Gastroesophageal sphincter (tissue), 4 donors: Measurements from ENCODE around the gene COL5A1. TPM values are rescaled to one million over a fixed set of nuclear protein-coding genes. Genes with fewer than 3 reads are reported as not detected.
A peak's percentile ranks its signal among the peaks of the same experiment; 100 is the strongest.

Experiments
- ATAC-seq: fragments of 150-250 bp; one replicate; pipeline ENCODE4 v1.9.1; 2016; ENCODE audit warnings: mild to moderate bottlenecking, moderate library complexity
- H3K27ac ChIP-seq, 4 donors: fragments of 200-600 bp; sonication (generic) in 3 of 4; 1 replicate in 3 of 4; 2 replicates in 1 of 4; pipeline ENCODE4 v1.5.1; 2016 to 2019
- H3K27me3 ChIP-seq: fragments of 200-600 bp; sonication (generic); one replicate; pipeline ENCODE4 v1.5.1; 2019
- H3K36me3 ChIP-seq, 2 donors: fragments of 200-600 bp; sonication (generic); one replicate each; pipeline ENCODE4 v1.5.1; 2019; ENCODE audit warnings: control low read depth in 1 of 2
- H3K4me1 ChIP-seq, 3 donors: fragments of 200-600 bp; sonication (generic); 1 replicate in 2 of 3; 2 replicates in 1 of 3; pipeline ENCODE4 v1.5.1; 2016 to 2019; ENCODE audit warnings: control low read depth in 2 of 3
- H3K4me3 ChIP-seq, 2 donors: fragments of 200-600 bp; sonication (generic); one replicate each; pipeline ENCODE4 v1.5.1; 2019; ENCODE audit warnings: mild to moderate bottlenecking in 1 of 2, moderate library complexity in 1 of 2
- H3K9me3 ChIP-seq, 3 donors: fragments of 200-600 bp; sonication (generic); one replicate each; pipeline ENCODE4 v1.5.1; 2017 to 2019; ENCODE audit warnings: control low read depth in 2 of 3
- CTCF ChIP-seq, 4 experiments: fragments of 200-600 bp in 2 of 4; fragments of 450-650 bp in 2 of 4; sonication (generic) in 1 of 4; IDR thresholded peaks; one replicate each; pipeline ENCODE4 v1.5.1; 2017 to 2019; ENCODE audit warnings: antibody characterized with exemption in 4 of 4, mild to moderate bottlenecking in 2 of 4, moderate library complexity in 2 of 4
- EP300 ChIP-seq: sonication (generic); formaldehyde crosslinking; IDR thresholded peaks from one replicate; pipeline ENCODE4 v1.6.1; 2017; ENCODE audit warnings: antibody characterized with exemption, mild to moderate bottlenecking
- POLR2A ChIP-seq, 2 donors: fragments of 450-650 bp; IDR thresholded peaks; one replicate each; pipeline ENCODE4 v1.6.1; 2017; ENCODE audit warnings: antibody characterized with exemption in 2 of 2, mild to moderate bottlenecking in 2 of 2, moderate library complexity in 1 of 2
- POLR2AphosphoS5 ChIP-seq: sonication (generic); formaldehyde crosslinking; IDR thresholded peaks from one replicate; pipeline ENCODE4 v1.6.1; 2017; ENCODE audit warnings: antibody characterized with exemption
- WGBS, 2 donors: methylation state at CpG; one replicate each; pipeline ENCODE4 v1.1.5; 2018; ENCODE audit warnings: low coverage in 1 of 2; 5-methylcytosine and 5-hydroxymethylcytosine counted together
- total RNA-seq, 4 donors: library from RNA; depleted of rRNA; stranded (reverse); fragments of >200 nt; gene quantifications; one replicate each; pipeline ENCODE4 v1.1.0, GENCODE V29; 2016

COL5A1 gene
- total RNA-seq, 4 donors from 2014 or later, result 48.5 to 86.4 (median 74.9) TPM

- ATAC-seq, result no peak
- Histone ChIP-seq H3K27ac (peak overlapping the region; percentile 29 to 76 (median 68)), H3K4me3 (no peak overlapping the region), H3K36me3 (peaks cover 0 to 64% of the 10 kb centered on the region in 2 donors), H3K4me1 (peaks cover 0 to 60% (median 33%) of the 10 kb centered on the region in 3 donors), H3K9me3 (no peaks in the 10 kb centered on the region), H3K27me3 (no peaks in the 10 kb centered on the region)
- no peak for TF ChIP-seq CTCF (IDR thresholded peaks at IDR 0.05)
- TF ChIP-seq POLR2AphosphoS5, result peak; percentile 9
- no peak for TF ChIP-seq POLR2A (IDR thresholded peaks at IDR 0.05)
- WGBS, 2 donors, result 47 to 55% methylated on average over 13 to 19 of the region's 19 CpGs
Measured at GRCh38 chr9:134776080-134776796, 134.6 kb downstream of the COL5A1 start.

GRCh38 chr9:134777153-134777552 lies 135.6 kb downstream of the COL5A1 start:
- WGBS, 2 donors, result no CpG with 5 or more reads among the region's 13 CpGs
- Histone ChIP-seq H3K36me3 (peaks cover 0 to 64% of the 10 kb centered on the region in 2 donors), H3K27ac (peak overlapping the region in 3 of 4 donors; percentile 66 to 76 (median 71)), H3K4me1 (peaks cover 0 to 60% (median 33%) of the 10 kb centered on the region in 3 donors), H3K9me3 (no peaks in the 10 kb centered on the region), H3K4me3 (no peak overlapping the region), H3K27me3 (no peaks in the 10 kb centered on the region)
- TF ChIP-seq CTCF (IDR thresholded peaks at IDR 0.05) (no peak), POLR2A (IDR thresholded peaks at IDR 0.05) (no peak), POLR2AphosphoS5 (no peak), EP300 (no peak)
- no peak for ATAC-seq

- H3K4me3 ChIP-seq, result no peak overlapping the region
- ATAC-seq, result no peak
- peaks cover 0 to 66% (median 35%) of the 10 kb centered on the region in 3 donors for H3K4me1 ChIP-seq
- H3K27me3 ChIP-seq, result no peaks in the 10 kb centered on the region
- H3K9me3 ChIP-seq, result no peaks in the 10 kb centered on the region
- peak overlapping the region in 3 of 4 donors; percentile 71 to 76 (median 74) for H3K27ac ChIP-seq
- 35% methylated on average over 2 of the region's 13 CpGs; no CpG with 5 or more reads in 1 of the 2 donors for WGBS, 2 donors
- peaks cover 0 to 63% of the 10 kb centered on the region in 2 donors for H3K36me3 ChIP-seq
- TF ChIP-seq CTCF (IDR thresholded peaks at IDR 0.05) (no peak), EP300 (no peak), POLR2A (IDR thresholded peaks at IDR 0.05) (no peak), POLR2AphosphoS5 (no peak)
Measured at GRCh38 chr9:134778156-134778555, 136.6 kb downstream of the COL5A1 start.

- peak; percentile 82 for ATAC-seq
- Histone ChIP-seq H3K36me3 (peaks cover 0 to 61% of the 10 kb centered on the region in 2 donors), H3K4me1 (peaks cover 0 to 74% (median 38%) of the 10 kb centered on the region in 3 donors), H3K27me3 (no peaks in the 10 kb centered on the region), H3K9me3 (no peaks in the 10 kb centered on the region), H3K27ac (peak overlapping the region in 3 of 4 donors; percentile 71 to 76 (median 74)), H3K4me3 (no peak overlapping the region)
- 33 to 41% methylated on average over 1 to 3 of the region's 17 CpGs for WGBS, 2 donors
- TF ChIP-seq CTCF (IDR thresholded peaks at IDR 0.05) (peak in 3 of 4 experiments; percentile 79 to 86 (median 85)), EP300 (no peak), POLR2A (IDR thresholded peaks at IDR 0.05) (no peak), POLR2AphosphoS5 (peak; percentile 64)
Measured at GRCh38 chr9:134778841-134779411, 137.3 kb downstream of the COL5A1 start.
